GM18517 (cell line): Measurements from ENCODE around the gene UHRF1.

Experiments
- ATAC-seq: cut with Tn5 transposase; IDR thresholded peaks from one replicate; pipeline ENCODE4 v1.9.1; 2021; ENCODE audit warnings: mild to moderate bottlenecking, moderate library complexity; ENCODE audit not compliant: unreplicated experiment

UHRF1 gene

DNA sequence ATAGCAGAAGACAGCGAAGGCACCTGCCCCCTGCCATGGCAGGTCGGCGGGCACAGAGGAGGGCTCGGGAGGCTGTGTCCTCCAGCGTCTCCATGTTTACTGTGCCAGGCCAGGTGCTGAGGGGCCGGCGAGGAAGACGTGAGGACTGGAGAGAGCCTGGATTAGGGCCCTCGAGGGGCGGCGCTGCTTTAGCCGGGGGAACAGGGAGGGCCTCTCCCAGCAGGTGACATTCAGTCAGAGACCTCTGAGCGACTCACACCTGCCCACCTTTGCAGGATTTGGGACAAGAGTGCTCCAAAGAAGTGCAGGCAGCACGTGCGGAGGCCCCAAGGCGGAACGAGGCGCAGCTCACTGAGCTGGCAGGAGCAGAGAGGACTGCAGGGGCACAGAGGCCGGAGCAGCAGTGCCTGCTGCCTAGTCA is 77.2 kb downstream of the UHRF1 start:
- ATAC-seq, result no peak

DNA sequence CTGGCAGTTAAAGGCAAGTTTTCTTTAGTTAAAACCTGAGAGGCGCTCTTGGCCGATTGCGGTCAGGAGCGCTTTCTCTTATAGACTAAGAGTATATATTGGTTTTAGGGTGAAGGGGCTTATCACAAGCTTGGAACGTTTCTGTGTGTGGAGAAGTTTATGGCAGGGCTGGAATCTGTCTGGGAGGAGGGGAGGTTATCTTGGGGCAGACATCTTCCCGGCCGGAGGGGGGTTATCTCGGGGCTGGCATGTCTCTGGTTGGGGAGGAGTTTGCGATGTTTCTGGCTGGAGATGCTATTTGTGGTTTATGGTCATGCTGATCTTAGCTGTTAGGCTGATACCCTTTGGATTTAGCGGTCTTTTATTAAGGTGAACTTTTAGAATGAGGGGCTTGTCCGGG is 78.0 kb downstream of the UHRF1 start:
- ATAC-seq, result no peak

DNA sequence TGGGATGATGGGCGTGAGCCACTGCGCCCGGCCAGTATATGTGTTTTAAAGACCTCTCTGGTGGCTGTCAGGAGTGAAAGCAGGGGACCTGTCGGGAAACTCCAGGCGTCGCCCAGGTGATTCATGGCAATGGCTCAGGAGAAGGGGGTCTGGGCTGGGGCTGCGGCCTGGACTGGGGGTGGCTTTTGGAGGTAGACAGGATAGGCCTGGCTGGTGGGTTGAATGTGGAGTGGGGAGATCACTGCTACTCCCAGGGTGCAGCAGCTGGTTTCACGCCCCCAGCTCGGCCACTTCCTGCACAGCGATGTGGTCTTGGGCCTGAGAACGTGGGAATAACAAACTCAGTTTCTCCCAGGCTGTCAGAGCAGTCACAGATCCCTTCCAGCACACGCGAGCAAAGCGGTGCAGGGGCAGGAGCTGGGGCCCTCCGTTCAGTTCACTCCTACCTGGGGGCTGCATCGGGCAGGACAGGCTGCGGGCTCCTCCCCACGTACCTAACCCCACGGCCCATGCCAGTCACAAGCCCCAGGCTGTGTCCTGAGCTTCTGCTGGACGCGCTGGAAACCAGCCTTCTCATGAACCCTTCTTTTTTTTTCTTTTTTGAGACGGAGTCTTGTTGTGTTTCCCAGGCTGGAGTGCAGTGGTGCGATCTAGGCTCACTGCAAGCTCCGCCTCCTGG is 78.5 kb downstream of the UHRF1 start:
- ATAC-seq, result no peak

DNA sequence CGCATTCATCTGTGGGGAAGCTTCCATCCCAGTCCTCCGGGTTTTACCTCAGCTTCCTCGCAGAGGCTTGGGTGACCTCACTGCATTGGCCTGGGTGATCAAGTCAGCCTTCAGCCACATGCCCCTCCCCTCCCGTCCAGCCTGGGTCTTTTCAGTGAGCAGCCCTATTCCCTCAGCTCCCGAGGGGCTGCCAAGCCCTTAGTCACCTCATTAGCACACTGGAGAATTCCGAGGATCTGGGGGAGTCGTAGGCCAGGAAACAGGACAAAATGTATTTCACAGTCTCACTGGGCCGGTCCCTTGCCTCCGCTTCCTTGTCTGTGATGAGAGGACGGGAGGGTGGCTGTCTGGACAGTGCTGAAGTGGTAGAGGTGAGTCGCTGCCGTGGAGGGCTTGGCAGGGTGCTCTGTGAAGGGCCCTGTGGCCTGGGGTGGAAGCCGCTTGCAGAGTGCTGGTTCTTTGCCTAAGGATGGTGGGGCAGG is 79.5 kb downstream of the UHRF1 start:
- no peak for ATAC-seq

DNA sequence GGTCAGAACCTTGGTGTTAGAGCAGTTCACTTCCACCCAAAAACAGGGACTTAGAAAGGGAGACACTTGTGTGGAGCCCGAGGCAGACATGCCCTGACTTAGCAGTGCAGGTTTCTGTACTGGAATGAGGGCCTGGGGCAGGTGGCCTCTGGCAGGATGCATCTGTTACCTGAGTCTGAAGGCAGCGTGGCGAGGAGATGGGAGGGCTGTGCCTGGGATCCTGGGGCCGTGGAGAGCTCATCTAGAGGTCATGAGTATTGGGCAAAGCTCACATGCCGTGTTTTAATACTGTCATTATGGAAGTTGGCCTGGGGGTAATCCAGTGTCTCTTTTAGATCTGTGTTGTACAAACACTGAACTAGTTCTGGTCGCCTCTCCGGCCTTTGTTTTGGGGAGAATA is 81.0 kb downstream of the UHRF1 start:
- no peak for ATAC-seq

DNA sequence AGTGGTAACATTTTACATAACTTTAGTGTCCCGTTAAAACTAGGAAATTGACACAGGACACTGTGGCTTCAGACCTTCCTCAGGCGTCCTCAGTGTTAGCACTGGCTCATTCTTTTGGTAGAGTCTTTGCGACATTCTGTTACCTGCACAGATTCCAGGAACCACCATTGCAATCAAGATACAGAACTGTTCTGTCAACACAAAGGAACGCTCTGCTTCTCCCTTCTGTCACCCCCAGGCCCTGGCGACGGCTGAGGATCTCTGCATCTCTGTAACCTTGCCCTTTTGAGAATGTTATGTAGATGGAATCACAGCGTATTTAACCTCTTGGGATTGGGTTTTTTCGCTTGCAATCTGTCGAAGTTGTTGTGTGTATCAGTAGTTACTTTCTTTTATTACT is 82.2 kb downstream of the UHRF1 start:
- ATAC-seq, result no peak

DNA sequence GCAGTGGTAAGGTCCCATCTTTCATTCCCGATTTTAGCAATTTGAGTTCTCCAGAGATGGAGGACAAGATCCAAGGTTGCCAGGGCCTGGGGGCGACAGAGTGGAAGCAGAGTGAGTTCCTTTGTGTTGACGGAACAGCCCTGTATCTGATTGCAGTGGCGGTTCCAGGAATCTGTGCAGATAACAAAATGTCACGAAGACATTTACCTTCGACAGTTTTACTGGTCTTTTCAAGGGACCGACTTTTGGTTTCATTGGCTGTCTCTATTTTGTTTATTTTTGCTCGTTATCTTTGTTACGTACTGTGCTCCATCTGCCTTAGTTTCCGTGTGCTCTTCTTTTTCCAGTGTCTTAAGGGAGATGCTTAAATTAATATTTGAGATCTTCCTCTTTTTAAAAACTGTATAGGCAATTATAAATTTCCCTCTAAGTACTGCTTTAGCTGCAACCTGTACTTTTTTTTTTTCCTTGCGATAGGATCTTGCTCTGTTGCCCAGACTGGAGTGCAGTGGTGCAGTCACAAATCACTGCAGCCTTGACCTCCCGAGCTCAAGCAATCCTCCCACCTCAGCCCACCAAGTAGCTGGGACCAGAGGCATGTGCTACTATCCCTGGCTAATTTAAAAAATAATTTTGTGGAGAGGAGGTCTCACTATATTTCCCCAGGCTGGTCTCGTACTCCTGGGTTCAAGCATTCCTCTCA is 82.8 kb downstream of the UHRF1 start:
- no peak for ATAC-seq

DNA sequence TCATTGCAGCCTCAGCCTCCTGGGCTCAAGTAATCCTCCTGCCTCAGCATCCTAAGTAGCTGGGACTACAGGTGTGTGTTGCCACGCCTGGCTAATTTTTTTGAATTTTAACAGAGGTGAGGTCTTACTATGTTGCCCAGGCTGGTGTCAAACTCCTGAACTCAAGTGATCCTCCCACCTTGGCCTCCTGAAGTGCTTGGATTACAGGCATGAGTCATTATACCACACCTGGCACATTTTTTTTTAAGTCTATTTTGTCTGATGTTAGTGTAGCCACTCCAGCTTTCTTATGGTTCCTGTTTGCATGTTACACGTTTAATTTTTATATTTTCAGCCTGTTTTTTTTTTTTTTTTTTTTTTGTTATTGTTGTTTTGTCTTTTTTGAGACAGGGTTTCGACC is 84.4 kb downstream of the UHRF1 start:
- ATAC-seq, result no peak

DNA sequence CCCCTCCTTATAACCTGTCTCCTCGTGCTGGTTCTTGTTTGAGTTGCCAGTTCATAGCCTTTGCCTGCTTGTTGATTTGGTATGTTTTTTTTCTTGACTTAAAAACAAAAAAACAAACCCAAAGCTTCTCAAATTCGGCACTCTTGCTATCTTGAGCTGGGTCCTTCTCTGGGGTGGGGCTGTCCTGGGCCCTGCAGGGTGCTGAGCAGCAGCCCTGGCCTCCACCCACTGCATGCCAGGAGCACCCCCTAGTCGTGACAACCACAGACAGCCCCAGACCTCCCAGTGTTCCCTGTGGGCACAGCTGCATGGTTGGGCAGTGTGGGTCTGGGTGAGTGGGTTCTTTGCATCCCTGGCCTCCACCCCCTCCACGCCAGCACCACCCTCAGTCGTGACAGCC is 87.4 kb downstream of the UHRF1 start:
- ATAC-seq, result no peak

DNA sequence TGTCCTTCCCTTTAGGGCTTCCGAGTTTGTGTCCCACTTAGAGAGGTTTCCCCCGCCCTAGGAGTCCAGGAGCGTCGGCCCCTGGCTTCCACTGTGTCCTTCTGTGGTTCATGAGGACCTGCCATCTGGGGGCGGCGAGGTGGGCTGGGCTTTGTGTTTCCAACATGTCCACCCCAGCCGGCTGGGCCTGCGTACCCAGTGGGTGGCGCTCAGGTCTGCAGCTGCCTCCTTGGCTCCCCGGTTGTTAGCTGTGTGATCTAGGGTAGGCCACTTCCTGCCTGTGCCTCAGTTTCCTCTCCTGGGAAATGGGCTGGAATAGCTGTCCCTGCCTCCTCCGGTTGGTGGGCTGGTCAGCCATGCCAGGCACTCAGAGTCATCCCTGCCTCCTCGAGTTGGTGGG is 88.0 kb downstream of the UHRF1 start:
- no peak for ATAC-seq

DNA sequence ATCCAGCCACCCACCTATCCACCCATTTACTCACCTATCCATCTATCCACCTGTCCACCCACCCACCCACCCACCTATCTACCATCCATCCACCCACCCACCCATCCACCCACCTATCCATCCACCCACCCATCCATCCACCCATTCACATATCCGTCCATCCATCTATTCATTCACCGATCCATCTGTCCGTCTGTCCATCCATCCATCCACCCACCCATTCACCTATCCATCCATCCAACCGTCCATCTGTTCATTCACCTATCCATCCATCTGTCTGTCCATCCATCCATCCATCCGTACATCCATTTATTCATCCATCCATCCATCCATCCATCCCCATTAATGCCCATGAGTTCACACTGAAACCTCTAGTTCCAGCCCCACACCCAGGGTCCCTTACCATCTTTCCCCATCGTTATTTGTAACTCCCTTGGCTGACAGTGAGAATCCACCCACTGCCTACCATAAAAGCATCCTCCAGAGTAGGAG is 90.9 kb downstream of the UHRF1 start:
- ATAC-seq, result no peak

DNA sequence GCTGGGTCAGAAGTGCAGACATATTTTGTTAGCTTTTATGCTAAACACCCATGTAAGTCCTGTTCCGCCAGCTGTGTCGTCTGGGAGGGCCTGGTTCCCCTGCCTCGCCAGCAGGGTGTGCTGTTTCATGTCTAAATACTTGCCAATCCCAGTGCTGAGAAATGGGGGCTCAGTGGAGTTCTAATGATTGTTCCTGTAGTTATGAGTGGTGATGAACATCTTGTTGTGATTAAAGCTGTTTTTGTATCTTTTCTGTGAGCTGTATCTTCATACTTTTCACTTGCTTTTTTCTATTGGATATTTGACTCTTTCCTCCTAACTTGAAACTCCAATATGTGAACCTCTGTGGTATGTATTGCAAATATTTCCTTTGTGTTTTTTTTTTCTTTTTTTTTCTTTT is 92.3 kb downstream of the UHRF1 start:
- no peak for ATAC-seq

DNA sequence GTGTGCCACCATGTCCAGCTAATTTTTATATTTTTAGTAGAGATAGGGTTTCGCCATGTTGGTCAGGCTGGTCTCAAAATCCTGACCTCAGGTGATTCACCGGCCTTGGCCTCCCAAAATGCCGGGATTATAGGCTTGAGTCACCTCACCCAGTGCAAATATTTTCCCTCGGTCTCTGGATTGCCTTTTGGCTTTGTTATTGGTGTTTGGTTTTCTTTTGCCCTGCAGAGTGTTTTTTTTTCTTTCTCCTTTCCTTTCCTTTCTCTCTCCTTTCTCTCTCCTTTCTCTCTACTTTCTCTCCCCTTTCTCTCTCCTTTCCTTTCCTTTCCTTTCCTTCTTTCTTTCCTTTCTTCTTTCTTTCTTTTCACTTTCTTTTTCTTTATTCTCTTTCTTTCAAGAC is 92.8 kb downstream of the UHRF1 start:
- no peak for ATAC-seq

DNA sequence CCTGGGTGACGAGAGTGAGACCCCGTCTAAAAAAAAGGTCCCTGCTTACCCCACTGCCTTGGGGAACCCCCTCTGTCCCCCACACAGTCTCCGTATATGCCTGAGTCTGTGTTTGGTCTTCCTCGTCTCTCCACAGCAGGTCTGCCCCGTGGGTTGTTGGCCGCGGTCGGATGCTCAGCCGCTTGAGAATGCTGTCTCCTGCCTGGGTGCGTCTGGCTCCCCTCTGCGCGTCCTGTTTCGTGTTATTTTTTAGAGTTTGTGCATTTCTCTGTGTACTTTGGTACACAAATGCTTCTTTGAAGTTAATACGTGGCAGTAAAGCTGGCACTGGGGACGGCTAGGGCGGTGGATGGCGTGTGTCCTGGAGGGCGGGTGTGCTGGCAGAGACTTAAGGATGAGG is 94.5 kb downstream of the UHRF1 start:
- ATAC-seq, result no peak

DNA sequence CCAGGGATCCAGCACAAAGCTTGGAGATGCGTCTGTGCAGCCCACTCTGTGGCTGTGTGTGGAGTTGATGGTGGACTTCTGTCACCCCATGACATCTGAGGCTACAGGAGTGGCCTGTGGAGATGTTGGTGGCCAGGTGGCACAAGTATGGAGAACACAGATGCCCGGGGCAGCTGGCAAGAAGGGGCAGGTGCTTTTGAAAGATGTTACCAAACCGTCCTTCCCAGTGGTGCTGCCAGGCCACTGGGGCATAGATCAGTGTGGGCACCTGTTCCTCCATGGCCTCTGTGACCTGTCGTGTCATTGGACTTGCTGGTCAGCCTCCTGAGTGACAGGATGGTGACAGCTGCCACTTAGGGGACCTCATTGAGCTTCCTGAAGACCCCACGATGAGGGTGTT is 95.8 kb downstream of the UHRF1 start:
- ATAC-seq, result no peak

DNA sequence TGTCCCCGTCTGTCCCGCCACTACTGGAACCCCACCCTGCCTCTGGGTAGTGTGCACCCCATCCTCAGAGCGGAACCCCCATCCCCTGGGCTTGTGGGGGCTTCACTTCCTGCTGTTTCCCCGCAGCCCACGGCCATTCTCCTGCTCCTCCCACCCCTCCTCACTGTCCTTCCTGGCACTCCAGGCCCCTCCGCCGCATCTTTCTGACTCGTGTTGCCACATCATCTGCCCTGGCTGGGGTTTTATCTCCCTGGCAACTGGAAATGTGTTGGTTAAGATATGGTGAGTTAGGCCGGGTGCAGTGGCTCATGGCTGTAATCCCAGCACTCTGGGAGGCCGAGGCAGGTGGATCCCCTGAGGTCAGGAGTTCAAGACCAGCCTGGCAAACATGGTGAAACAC is 96.9 kb downstream of the UHRF1 start:
- ATAC-seq, result no peak

DNA sequence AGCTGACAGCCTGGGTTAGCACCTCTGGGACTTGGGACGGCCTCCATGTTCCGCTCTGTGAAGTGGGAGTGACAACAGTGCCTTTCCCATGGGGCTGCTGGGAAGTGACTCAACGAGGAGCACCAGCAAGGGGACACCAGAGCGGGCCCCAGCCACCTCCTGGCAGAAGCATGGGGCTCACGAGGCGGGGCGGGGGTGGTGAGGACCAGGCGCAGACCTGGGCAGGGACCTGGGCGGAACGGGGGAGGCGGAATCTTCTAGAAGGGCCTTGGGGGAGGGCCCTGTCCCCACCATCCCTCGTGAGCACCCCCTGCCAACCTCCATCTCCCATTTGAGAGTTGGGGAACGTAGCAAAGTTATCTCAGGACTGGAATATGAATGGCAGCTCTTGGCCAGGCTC is 97.5 kb downstream of the UHRF1 start:
- no peak for ATAC-seq
